Aorta (tissue), 5 donors: ENCODE results near the gene FAM222A. TPM values are rescaled to one million over a fixed set of nuclear protein-coding genes. Genes with fewer than 3 reads are reported as not detected.

ENCODE experiments used
- ATAC-seq: fragments of 200-7000 bp; cut with Tn5 transposase; one replicate; pipeline ENCODE4 v1.9.1; 2022; ENCODE audit warnings: moderate library complexity; ENCODE audit not compliant: low FRiP score
- DNase-seq, 2 donors: peaks; one replicate each; pipeline ENCODE4 v3.0.0-alpha.2; 2020
- H3K27ac ChIP-seq, 2 donors: one replicate each; pipeline ENCODE4 v1.5.1; 2013; ENCODE audit warnings: low read length in 2 of 2, mild to moderate bottlenecking in 2 of 2, moderate library complexity in 2 of 2, control low read depth in 1 of 2, inconsistent platforms in 1 of 2, low read depth in 1 of 2
- H3K27me3 ChIP-seq, 2 donors: one replicate each; pipeline ENCODE4 v1.6.1; 2013; ENCODE audit warnings: control low read depth in 1 of 2, low read length in 1 of 2, mild to moderate bottlenecking in 1 of 2, moderate library complexity in 1 of 2; ENCODE audit not compliant: insufficient read depth in 2 of 2, control insufficient read depth in 1 of 2
- H3K36me3 ChIP-seq, 2 donors: one replicate each; pipeline ENCODE4 v1.6.1; 2013; ENCODE audit warnings: control low read depth in 1 of 2, low read length in 1 of 2, mild to moderate bottlenecking in 1 of 2; ENCODE audit not compliant: insufficient read depth in 2 of 2, control insufficient read depth in 1 of 2
- H3K4me1 ChIP-seq, 2 donors: one replicate each; pipeline ENCODE4 v1.6.1; 2013; ENCODE audit warnings: low read length in 2 of 2, control low read depth in 1 of 2, mild to moderate bottlenecking in 1 of 2, moderate library complexity in 1 of 2; ENCODE audit not compliant: insufficient read depth in 2 of 2, control insufficient read depth in 1 of 2
- H3K4me3 ChIP-seq, 2 donors: one replicate each; pipeline ENCODE4 v1.5.1; 2013; ENCODE audit warnings: low read length in 2 of 2, control low read depth in 1 of 2, mild to moderate bottlenecking in 1 of 2
- H3K9me3 ChIP-seq: one replicate; pipeline ENCODE4 v1.6.1; 2013; ENCODE audit warnings: mild to moderate bottlenecking, low read length; ENCODE audit not compliant: control insufficient read depth
- WGBS, 2 donors: extraction: QIAGEN DNeasy Blood & Tissue Kit; methylation state at CpG; one replicate each; pipeline ENCODE4 v1.1.7; 2013; 5-methylcytosine and 5-hydroxymethylcytosine counted together
- intact Hi-C, 2 donors: fragments of 100-400 bp; cut with DNase I; formaldehyde crosslinking; loops; one replicate each; pipeline versions ENCODE4 v1.14.2 to v1.15.0; 2022
- polyA plus RNA-seq, 2 donors: library from polyadenylated mRNA; stranded (reverse); fragments of 200-250 nt; gene quantifications; one replicate each; pipeline ENCODE4 v1.2.3, GENCODE V29; 2013
- total RNA-seq, 2 donors: library from RNA; stranded (reverse); fragmentation: NEBNext Ultra II Directional; extraction: Animal tissue kit (Norgen Biotek cat#: 25700); gene quantifications; one replicate each; pipeline ENCODE4 v1.2.1, GENCODE V29; 2021
- donor health status: healthy with polysubstance abuse.
- donor health status: Bipolar disorder and iron deficiency.
- donor health status: DM: no; HTN: no; CAD: no.
- donor health status: DM: no; HTN: no; CAD: no.
- donor health status: DM: yes; HTN: yes; CAD: no.

FAM222A gene
- total and polyA plus RNA-seq, 4 donors = 0.25 to 0.52 (median 0.38) TPM

DNA sequence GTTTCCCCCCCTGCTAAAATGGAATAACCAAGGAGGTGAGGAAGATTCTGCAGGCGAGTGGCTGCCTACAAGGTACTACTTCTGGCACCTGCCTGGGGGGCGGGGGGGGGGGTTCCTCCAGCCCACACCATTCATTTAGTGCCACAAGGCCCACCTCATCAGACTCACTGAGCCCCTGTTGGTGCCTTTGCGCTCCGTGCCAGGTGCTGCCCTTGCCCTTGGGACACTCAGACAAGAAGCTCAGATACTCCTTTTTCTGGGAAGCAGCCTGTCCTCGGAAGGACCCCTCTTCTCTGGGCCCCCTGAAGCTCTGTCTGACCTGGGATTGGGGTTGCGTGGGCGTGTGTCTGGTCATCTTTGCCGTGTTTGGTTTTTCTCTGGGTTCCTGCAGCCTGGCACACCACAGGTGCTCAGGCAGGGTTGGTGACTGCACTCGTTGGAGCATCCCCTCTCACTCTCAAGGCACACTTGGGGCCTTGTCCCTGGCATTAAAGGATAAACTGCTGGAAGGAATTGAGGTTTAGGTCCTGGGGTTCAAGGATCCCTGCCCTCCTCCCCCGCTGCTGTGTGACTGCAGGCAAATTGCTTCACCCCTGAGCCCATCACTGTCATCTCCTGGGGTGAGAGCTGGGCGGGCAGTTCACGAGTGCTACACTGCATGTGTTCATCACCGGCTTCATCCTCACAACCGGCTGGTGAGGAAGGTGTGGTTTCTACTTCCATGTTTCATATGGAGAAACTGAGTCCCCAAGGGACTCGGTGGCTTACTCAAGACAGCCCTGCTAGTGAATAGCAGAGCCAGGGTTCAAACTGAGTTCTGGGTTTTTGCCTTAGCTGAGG, 16.9 kb downstream of the FAM222A start:
- no peaks in the 10 kb centered on the region for H3K9me3 ChIP-seq
- peak; percentile 26 to 32 for DNase-seq
- H3K27me3 ChIP-seq = no peaks in the 10 kb centered on the region
- ATAC-seq = no peak
- H3K27ac ChIP-seq = no peak overlapping the region
- no peaks in the 10 kb centered on the region for H3K4me1 ChIP-seq
- no peak overlapping the region for H3K4me3 ChIP-seq
- H3K36me3 ChIP-seq = no peaks in the 10 kb centered on the region
- intact Hi-C loops = no loop called here
- WGBS, 2 donors = 79 to 84% methylated on average over 15 of the region's 15 CpGs

DNA sequence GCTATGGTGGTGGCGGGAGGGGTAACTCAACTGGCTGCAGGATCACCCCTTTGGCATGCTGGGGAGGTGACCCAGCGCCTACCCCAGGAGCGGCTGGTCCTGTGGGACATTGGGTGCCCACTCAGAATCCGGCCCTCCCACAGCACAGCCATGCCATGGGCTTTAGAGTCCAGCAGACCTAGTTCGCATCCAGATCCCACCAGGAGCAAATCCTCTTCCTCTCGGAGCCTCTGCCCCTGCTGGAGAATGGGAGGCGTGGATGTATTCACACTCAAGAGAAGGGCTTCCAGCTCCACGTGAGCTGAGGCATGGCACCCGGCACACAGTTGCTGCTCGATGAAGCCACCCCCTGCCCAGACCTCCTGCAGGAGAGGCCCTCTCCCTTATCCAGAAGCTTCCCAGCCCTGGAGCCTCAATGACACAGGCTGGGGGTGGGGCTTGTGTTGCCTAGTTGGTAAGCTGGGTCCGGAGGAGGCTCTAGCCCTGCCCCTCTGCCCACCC, 17.7 kb downstream of the FAM222A start:
- Histone ChIP-seq H3K27me3 (no peaks in the 10 kb centered on the region), H3K27ac (no peak overlapping the region), H3K36me3 (no peaks in the 10 kb centered on the region), H3K4me3 (no peak overlapping the region), H3K4me1 (no peaks in the 10 kb centered on the region), H3K9me3 (no peaks in the 10 kb centered on the region)
- ATAC-seq (no peak), DNase-seq (peak; percentile 34 to 47)
- WGBS, 2 donors = 78 to 81% methylated on average over 11 of the region's 11 CpGs
- intact Hi-C loops = no loop called here

GRCh38 chr12:109731806-109732205, 18.2 kb downstream of the FAM222A start:
- Histone ChIP-seq H3K27ac (no peak overlapping the region), H3K36me3 (no peaks in the 10 kb centered on the region), H3K9me3 (no peaks in the 10 kb centered on the region), H3K27me3 (no peaks in the 10 kb centered on the region), H3K4me3 (no peak overlapping the region), H3K4me1 (no peaks in the 10 kb centered on the region)
- ATAC-seq (no peak), DNase-seq (peak; percentile 26 to 39)
- 85 to 88% methylated on average over 7 of the region's 7 CpGs for WGBS, 2 donors
- intact Hi-C loops = no loop called here

DNA sequence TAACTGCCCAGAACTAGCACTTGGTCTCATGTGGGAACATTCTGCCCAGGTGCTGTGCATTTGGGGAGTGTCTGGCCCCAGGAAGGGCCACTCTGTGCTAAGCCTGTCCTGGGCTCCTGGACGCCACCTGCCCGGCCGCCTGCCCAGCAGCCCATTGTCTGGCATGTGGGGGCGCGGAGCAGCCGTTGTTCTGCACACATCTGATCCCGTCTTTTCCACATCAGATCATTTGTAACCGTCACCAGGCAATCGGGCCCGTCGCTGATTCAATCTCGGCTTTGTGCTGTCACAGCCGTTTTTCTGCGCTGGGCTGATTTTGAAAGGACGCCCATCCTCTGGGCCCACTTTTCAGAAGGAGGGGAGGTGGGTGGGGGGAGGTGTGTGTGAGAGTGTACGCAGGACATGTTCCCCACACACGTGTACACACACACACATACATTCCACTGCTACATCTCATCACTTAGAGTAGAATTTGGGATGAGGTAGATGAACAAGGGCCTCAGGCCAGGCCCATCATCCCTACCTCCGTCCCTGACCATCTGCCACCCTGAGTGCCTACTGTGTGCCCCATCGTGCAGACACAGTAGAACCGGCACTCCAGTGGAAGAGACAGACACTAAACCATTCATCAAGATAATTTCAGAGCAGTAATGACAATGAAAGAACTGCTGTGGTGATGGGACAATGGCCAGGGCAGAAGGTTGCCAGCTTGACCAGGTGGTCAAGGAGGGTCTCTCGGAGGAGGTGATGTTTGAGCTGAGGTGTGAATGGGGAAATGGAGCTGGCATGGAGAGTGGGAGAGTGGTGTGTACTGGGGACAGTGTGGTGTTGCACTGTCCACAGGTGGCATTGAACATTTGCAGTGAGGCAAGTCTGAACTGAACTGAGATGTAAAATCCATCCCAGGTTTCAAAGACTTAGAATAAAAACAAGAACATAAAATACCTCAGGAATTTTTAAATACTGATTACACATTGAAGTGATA, 19.0 kb downstream of the FAM222A start:
- Histone ChIP-seq H3K9me3 (no peaks in the 10 kb centered on the region), H3K4me1 (no peaks in the 10 kb centered on the region), H3K4me3 (no peak overlapping the region), H3K36me3 (no peaks in the 10 kb centered on the region), H3K27me3 (no peaks in the 10 kb centered on the region), H3K27ac (no peak overlapping the region)
- WGBS, 2 donors = 73 to 75% methylated on average over 21 of the region's 21 CpGs
- peak; percentile 6 to 59 for DNase-seq
- no peak for ATAC-seq
- intact Hi-C loops = no loop called here

- Histone ChIP-seq H3K27ac (no peak overlapping the region), H3K36me3 (no peaks in the 10 kb centered on the region), H3K9me3 (no peaks in the 10 kb centered on the region), H3K4me3 (no peak overlapping the region), H3K4me1 (no peaks in the 10 kb centered on the region), H3K27me3 (no peaks in the 10 kb centered on the region)
- no peak for ATAC-seq
- DNase-seq = peak; percentile 29 to 61
- intact Hi-C loops = no loop called here
- WGBS, 2 donors = 15 to 17% methylated on average over 22 of the region's 22 CpGs
Measured at GRCh38 chr12:109734219-109735000, 20.8 kb downstream of the FAM222A start.

DNA sequence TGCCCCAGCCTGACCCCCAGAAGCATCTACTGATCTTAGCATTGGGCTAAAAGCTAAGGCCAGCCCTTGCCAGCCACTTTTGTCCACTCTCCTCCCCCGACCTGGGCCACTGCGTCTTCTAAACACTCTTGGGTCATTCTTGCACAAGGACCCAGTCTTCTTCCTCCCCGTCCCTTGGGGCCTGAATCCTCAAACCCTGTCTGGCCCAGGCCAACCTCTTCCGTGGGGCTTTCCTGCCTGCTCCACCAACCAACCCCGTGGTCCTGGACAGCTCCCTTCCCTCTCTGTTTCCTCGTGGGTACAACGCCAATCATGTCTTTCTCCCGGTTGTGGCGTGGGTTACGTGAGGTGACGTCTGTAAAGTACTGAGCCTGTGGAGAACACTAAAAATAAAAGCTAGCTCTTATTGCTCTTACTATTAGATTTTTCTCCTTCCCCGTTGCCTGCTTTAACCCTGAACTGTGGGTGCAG, 21.5 kb downstream of the FAM222A start:
- DNase-seq (peak; percentile 12 to 31), ATAC-seq (no peak)
- no peaks in the 10 kb centered on the region for H3K4me1 ChIP-seq
- H3K4me3 ChIP-seq = no peak overlapping the region
- WGBS, 2 donors = 39 to 41% methylated on average over 12 of the region's 12 CpGs
- no peak overlapping the region for H3K27ac ChIP-seq
- intact Hi-C loops = no loop called here
- no peaks in the 10 kb centered on the region for H3K9me3 ChIP-seq
- no peaks in the 10 kb centered on the region for H3K27me3 ChIP-seq
- H3K36me3 ChIP-seq = no peaks in the 10 kb centered on the region

DNA sequence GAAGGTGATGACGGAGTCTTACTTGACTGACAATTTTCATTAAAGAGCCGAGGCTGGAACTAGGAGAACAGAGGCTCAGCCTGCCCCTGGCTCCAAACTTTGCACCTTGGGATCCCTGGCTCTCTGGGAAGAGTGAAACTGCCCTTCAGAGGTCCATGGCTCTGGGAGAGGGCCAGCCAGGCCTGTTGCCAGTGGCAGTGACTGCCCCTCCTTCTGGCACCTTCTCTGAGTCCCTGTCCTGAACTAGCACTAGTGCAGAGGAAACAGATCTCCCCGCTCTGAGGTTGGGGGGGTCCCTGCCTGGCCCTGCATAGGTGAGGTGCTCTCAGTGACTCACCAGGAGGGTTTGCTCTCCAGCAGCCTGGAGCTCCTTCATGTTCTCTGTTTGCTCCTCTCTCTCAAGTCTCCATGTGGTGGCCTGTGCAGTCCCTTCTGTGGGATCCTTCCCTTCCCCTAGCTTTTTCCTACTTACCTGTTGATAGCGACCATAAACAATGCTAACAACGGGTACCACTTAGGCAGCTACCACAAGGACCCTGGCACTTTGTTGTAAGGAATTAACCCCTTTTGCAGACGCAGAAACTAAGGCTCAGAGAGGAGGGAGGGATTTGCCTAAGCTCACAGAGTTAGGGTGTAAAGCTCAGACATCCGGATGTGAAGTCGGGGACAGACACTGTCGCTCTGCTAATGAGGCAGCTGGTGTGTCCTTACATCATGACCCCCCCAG, 22.4 kb downstream of the FAM222A start:
- no peaks in the 10 kb centered on the region for H3K36me3 ChIP-seq
- no peaks in the 10 kb centered on the region for H3K27me3 ChIP-seq
- no peaks in the 10 kb centered on the region for H3K9me3 ChIP-seq
- 47 to 54% methylated on average over 9 of the region's 9 CpGs for WGBS, 2 donors
- H3K4me3 ChIP-seq = no peak overlapping the region
- intact Hi-C loops = no loop called here
- DNase-seq (peak; percentile 14 to 51), ATAC-seq (no peak)
- H3K4me1 ChIP-seq = no peaks in the 10 kb centered on the region
- H3K27ac ChIP-seq = no peak overlapping the region
